ENCODE measurements around the gene PDE6B. TPM values are rescaled to one million over a fixed set of nuclear protein-coding genes. Genes with fewer than 3 reads are reported as not detected.

The PDE6B gene
- total RNA-seq (2014; rRNA removed; shearing (Covaris generic)) (not detected in 2 replicates), total RNA-seq (2022) (not detected in 2 replicates), Bru-seq, nascent RNA (not detected), BruChase-seq, experiment 1, labeled RNA remaining after a 6-hour chase (not detected), BruChase-seq, experiment 2, labeled RNA remaining after a 2-hour chase (not detected)
- long read RNA-seq, partial matches to known transcripts: 0 of 1 reads
- long read RNA-seq, other reads (novel, unspliced or antisense): 1 of 1 reads

GRCh38 chr4:624705-625590 is at the start of gene PDE6B:
TSS of gene PDE6B (plus strand) at chr4:625573. CDS start at chr4:625627, 54 bp downstream.
- Histone ChIP-seq H3K4me1 (ENCODE audit: insufficient read depth, low read length, poor library complexity, severe bottlenecking) (no peaks in the 10 kb centered on the region), H3K9me2 (ENCODE audit: insufficient read depth, low read length) (no peaks in the 10 kb centered on the region), H4K20me1 (ENCODE audit: insufficient read depth, low read length) (no peaks in the 10 kb centered on the region), H2AFZ (ENCODE audit: low read length) (no peak within 1 kb of the TSS), H3K9me3 (ENCODE audit: low read length) (no peaks in the 10 kb centered on the region), H3K4me2 (ENCODE audit: low read length) (no peak within 1 kb of the TSS), H3K79me2 (ENCODE audit: insufficient read depth, low read depth, low read length) (no peaks in the 10 kb centered on the region), H3K27ac (ENCODE audit: low read depth, low read length, poor library complexity, severe bottlenecking) (no peak within 1 kb of the TSS), H3K36me3 (ENCODE audit: insufficient read depth, low read length) (no peaks in the 10 kb centered on the region), H3K4me3 (ENCODE audit: low read depth, low read length, poor library complexity, severe bottlenecking) (no peak within 1 kb of the TSS)
- BruUV-seq (replicated peaks): no TSS peak
- ChIA-PET CTCF (ENCODE audit: unreplicated experiment) (no interaction called here), POLR2A (no interaction called here)
- intact Hi-C loops (cut with micrococcal nuclease; ENCODE audit: unreplicated experiment): no loop called here
- no peak for DNase-seq (ENCODE audit: low spot score)
- TF ChIP-seq EZH2phosphoT487 (IDR thresholded peaks at IDR 0.05; ENCODE audit: borderline replicate concordance, low read depth, low read length): no peak
- TF ChIP-seq CTCF (conservative IDR thresholded peaks at IDR 0.05; ENCODE audit: low read length): no peak

- Histone ChIP-seq H3K4me3 (ENCODE audit: low read depth, low read length, poor library complexity, severe bottlenecking) (no peak within 1 kb of the TSS), H3K4me1 (ENCODE audit: insufficient read depth, low read length, poor library complexity, severe bottlenecking) (no peaks in the 10 kb centered on the region), H3K79me2 (ENCODE audit: insufficient read depth, low read depth, low read length) (no peaks in the 10 kb centered on the region), H3K27ac (ENCODE audit: low read depth, low read length, poor library complexity, severe bottlenecking) (no peak within 1 kb of the TSS), H3K9me2 (ENCODE audit: insufficient read depth, low read length) (no peaks in the 10 kb centered on the region), H4K20me1 (ENCODE audit: insufficient read depth, low read length) (no peaks in the 10 kb centered on the region), H3K4me2 (ENCODE audit: low read length) (no peak within 1 kb of the TSS), H3K36me3 (ENCODE audit: insufficient read depth, low read length) (no peaks in the 10 kb centered on the region), H2AFZ (ENCODE audit: low read length) (no peak within 1 kb of the TSS), H3K9me3 (ENCODE audit: low read length) (no peaks in the 10 kb centered on the region)
- ChIA-PET POLR2A (no interaction called here), CTCF (ENCODE audit: unreplicated experiment) (no interaction called here)
- no peak for DNase-seq (ENCODE audit: low spot score)
- TF ChIP-seq EZH2phosphoT487 (IDR thresholded peaks at IDR 0.05; ENCODE audit: borderline replicate concordance, low read depth, low read length) (no peak), CTCF (conservative IDR thresholded peaks at IDR 0.05; ENCODE audit: low read length) (no peak)
- intact Hi-C loops (cut with micrococcal nuclease; ENCODE audit: unreplicated experiment): no loop called here
- BruUV-seq (replicated peaks): no TSS peak
Observed at GRCh38 chr4:576245-576821, 49.0 kb upstream of the PDE6B start, which contains the start of gene TMEM271. TSS of gene TMEM271 (minus strand) at chr4:576295. CDS start at chr4:576062, 233 bp downstream.
